22Rv1 (cell line): ENCODE results near the gene ITGB4.

Experiments
- CTCF ChIP-seq: fragments of 450-650 bp; IDR thresholded peaks from 2 replicates; pipeline ENCODE4 v1.5.1; 2017; ENCODE audit warnings: mild to moderate bottlenecking
- ZFX ChIP-seq: fragments of 450-650 bp; IDR thresholded peaks from 2 replicates; pipeline ENCODE4 v1.6.1; 2017; ENCODE audit warnings: antibody characterized with exemption, borderline replicate concordance

GRCh38 chr17:75791254-75791653 lies 70.0 kb downstream of the ITGB4 start:
- TF ChIP-seq CTCF (no peak), ZFX (no peak)
